Suprapubic skin (tissue), 4 donors: Measurements from ENCODE around the gene TMEM82. TPM values are rescaled to one million over a fixed set of nuclear protein-coding genes. Genes with fewer than 3 reads are reported as not detected.

Experiments used
- DNase-seq, 2 donors: peaks; one replicate each; pipeline ENCODE4 v3.0.0-alpha.2; 2019; ENCODE audit warnings: low spot score in 2 of 2
- H3K27ac ChIP-seq: fragments of 200-600 bp; sonication (generic); one replicate; pipeline ENCODE4 v1.5.1; 2019
- H3K27me3 ChIP-seq: fragments of 200-600 bp; sonication (generic); one replicate; pipeline ENCODE4 v1.5.1; 2019
- H3K36me3 ChIP-seq: fragments of 200-600 bp; sonication (generic); one replicate; pipeline ENCODE4 v1.5.1; 2019
- H3K4me1 ChIP-seq: fragments of 200-600 bp; sonication (generic); one replicate; pipeline ENCODE4 v1.5.1; 2019
- H3K4me3 ChIP-seq: fragments of 200-600 bp; sonication (generic); one replicate; pipeline ENCODE4 v1.5.1; 2019; ENCODE audit warnings: mild to moderate bottlenecking
- H3K9me3 ChIP-seq: fragments of 200-600 bp; sonication (generic); one replicate; pipeline ENCODE4 v1.5.1; 2019
- EP300 ChIP-seq: sonication (generic); formaldehyde crosslinking; IDR thresholded peaks from one replicate; pipeline ENCODE4 v1.6.1; 2017; ENCODE audit warnings: antibody characterized with exemption
- POLR2A ChIP-seq, 2 donors: fragments of 450-650 bp; IDR thresholded peaks; one replicate each; pipeline ENCODE4 v1.6.1; 2017; ENCODE audit warnings: antibody characterized with exemption in 2 of 2, mild to moderate bottlenecking in 2 of 2, moderate library complexity in 2 of 2
- POLR2AphosphoS5 ChIP-seq, 3 donors: sonication (generic); formaldehyde crosslinking; IDR thresholded peaks; one replicate each; pipeline ENCODE4 v1.6.1; 2017; ENCODE audit warnings: antibody characterized with exemption in 3 of 3
- WGBS: methylation state at CpG from one replicate; pipeline ENCODE4 v1.1.5; 2018; 5-methylcytosine and 5-hydroxymethylcytosine counted together
- total RNA-seq, 4 donors: library from RNA; depleted of rRNA; stranded (reverse); fragments of >200 nt; gene quantifications; one replicate each; pipeline ENCODE4 v1.1.0, GENCODE V29; 2016
- TF ChIP-seq, protein P1 (sequence below), 2 donors: fragments of 200-600 bp in 1 of 2; fragments of 450-650 bp in 1 of 2; sonication (generic) in 1 of 2; IDR thresholded peaks; one replicate each; pipeline ENCODE4 v1.5.1; 2016 to 2019; ENCODE audit warnings: antibody characterized with exemption in 2 of 2, mild to moderate bottlenecking in 1 of 2, moderate library complexity in 1 of 2

The TMEM82 gene
- total RNA-seq, 4 donors from 2014 or later = not detected

DNA sequence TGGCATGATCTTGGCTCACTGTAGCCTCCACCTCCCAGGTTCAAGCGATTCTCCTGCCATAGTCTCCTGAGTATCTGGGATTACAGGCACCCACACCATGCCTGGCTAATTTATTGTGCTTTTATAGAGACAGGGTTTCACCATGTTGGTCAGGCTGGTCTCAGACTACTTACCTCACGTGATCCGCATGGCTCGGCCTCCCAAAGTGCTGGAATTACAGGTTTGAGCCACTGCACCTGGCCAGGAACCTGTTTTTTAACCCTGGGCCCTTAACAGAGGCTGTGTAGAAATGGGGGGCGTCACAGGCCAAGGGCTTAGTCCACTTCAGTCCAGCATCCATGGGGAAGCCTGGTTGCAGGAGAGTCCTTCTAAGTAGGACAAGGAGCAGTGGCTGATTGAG, 25.6 kb downstream of the TMEM82 start:
- H3K4me1 ChIP-seq = peaks cover 29% of the 10 kb centered on the region
- H3K36me3 ChIP-seq = peaks cover 52% of the 10 kb centered on the region
- H3K4me3 ChIP-seq = no peak overlapping the region
- H3K27me3 ChIP-seq = no peaks in the 10 kb centered on the region
- WGBS = 90% methylated on average over 5 of the region's 5 CpGs
- no peak for DNase-seq
- TF ChIP-seq POLR2A (IDR thresholded peaks at IDR 0.05) (no peak), POLR2AphosphoS5 (IDR thresholded peaks at IDR 0.05) (no peak), EP300 (no peak)
- TF ChIP-seq, protein P1, sequence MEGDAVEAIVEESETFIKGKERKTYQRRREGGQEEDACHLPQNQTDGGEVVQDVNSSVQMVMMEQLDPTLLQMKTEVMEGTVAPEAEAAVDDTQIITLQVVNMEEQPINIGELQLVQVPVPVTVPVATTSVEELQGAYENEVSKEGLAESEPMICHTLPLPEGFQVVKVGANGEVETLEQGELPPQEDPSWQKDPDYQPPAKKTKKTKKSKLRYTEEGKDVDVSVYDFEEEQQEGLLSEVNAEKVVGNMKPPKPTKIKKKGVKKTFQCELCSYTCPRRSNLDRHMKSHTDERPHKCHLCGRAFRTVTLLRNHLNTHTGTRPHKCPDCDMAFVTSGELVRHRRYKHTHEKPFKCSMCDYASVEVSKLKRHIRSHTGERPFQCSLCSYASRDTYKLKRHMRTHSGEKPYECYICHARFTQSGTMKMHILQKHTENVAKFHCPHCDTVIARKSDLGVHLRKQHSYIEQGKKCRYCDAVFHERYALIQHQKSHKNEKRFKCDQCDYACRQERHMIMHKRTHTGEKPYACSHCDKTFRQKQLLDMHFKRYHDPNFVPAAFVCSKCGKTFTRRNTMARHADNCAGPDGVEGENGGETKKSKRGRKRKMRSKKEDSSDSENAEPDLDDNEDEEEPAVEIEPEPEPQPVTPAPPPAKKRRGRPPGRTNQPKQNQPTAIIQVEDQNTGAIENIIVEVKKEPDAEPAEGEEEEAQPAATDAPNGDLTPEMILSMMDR (IDR thresholded peaks at IDR 0.05) = no peak
- H3K9me3 ChIP-seq = no peaks in the 10 kb centered on the region
- H3K27ac ChIP-seq = no peak overlapping the region

DNA sequence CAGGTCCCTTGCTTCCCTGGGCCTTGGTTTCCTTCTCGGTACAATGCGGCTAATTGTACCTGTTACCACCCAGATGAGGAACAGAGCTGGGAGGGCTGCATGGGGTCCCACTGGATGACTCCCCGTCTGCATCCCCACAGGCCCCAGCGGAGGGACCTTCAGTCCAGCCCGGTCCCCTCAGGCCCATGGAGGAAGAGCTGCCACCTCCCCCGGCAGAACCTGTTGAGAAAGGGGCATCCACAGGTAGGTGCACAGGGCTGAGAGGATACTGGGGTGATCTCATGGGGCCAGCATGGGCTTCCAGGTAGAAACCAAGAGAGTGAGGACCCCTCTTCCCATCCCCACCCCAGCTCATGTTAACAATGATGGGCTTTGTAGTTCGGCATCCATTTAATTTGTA, 26.1 kb downstream of the TMEM82 start:
- H3K36me3 ChIP-seq = peaks cover 52% of the 10 kb centered on the region
- no peak for TF ChIP-seq EP300
- no peak for TF ChIP-seq POLR2A (IDR thresholded peaks at IDR 0.05)
- TF ChIP-seq POLR2AphosphoS5 (IDR thresholded peaks at IDR 0.05) = no peak
- TF ChIP-seq, protein P1 (IDR thresholded peaks at IDR 0.05) = no peak
- DNase-seq = no peak
- H3K27me3 ChIP-seq = no peaks in the 10 kb centered on the region
- H3K4me3 ChIP-seq = no peak overlapping the region
- no peak overlapping the region for H3K27ac ChIP-seq
- H3K9me3 ChIP-seq = no peaks in the 10 kb centered on the region
- peaks cover 29% of the 10 kb centered on the region for H3K4me1 ChIP-seq
- 93% methylated on average over 3 of the region's 7 CpGs for WGBS

DNA sequence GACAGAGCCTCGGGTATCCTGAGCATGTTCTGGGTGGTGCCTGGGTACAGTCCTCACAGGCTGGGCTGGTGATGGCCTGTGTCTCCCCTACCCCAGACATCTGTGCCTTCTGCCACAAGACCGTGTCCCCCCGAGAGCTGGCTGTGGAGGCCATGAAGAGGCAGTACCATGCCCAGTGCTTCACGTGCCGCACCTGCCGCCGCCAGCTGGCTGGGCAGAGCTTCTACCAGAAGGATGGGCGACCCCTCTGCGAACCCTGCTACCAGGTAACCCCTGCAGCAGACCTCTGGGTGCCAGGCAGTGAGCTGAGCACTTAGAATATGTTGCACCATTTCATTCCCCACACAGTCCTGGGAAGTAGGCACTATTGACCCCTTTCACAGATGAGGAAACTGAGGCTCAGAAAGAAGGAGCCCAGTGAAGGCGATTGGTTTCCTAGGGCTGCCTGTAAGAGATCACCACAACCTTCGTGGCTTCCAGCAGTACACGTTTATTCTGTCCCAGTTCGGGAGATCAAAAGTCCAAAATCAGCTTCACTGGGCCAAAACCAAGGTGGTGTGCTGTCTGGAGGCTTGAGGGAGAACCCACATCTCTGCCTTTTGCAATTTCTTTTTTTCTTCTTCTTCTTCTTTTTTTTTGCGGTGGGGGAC, 28.1 kb downstream of the TMEM82 start:
- no peak for DNase-seq
- no peak overlapping the region for H3K4me3 ChIP-seq
- peaks cover 55% of the 10 kb centered on the region for H3K36me3 ChIP-seq
- TF ChIP-seq, protein P1 (IDR thresholded peaks at IDR 0.05) = no peak
- no peak for TF ChIP-seq POLR2AphosphoS5 (IDR thresholded peaks at IDR 0.05)
- TF ChIP-seq EP300 = no peak
- no peak for TF ChIP-seq POLR2A (IDR thresholded peaks at IDR 0.05)
- H3K9me3 ChIP-seq = no peaks in the 10 kb centered on the region
- no peaks in the 10 kb centered on the region for H3K27me3 ChIP-seq
- WGBS = 96% methylated on average over 12 of the region's 14 CpGs
- H3K4me1 ChIP-seq = peaks cover 12% of the 10 kb centered on the region
- no peak overlapping the region for H3K27ac ChIP-seq

DNA sequence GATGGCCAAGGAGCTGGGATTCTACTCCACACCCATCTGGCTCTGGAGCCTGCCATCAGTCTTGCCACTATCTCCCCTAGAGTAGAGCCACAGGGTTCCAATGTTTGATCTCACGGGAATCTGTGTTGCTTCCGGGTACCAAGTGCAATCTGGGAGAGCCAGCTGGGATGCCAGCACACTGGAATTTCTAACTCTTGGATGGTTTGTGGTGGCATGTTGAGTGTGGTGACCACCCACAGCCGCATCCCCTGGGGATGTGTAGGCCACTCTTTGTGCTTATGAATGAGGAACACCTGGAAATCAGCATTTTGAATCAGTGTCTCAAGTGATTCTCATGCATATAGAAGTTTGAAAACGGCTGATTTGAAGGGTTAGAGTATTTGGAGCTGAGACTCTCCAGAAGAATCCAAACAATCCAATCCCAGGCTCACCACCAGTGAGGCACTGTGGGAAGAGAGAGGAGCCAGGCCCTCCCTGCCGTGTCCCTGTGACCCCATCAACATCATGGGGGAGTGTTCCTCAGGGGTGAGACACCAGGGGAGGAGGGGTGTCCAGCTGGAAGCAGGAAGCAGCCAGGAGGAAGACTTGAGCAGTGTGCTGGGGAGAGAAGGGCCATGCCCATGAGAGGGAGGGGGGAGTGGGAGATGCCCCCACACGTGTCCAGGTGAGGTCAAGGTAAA, 29.7 kb downstream of the TMEM82 start:
- H3K9me3 ChIP-seq = no peaks in the 10 kb centered on the region
- H3K4me3 ChIP-seq = no peak overlapping the region
- no peak for DNase-seq
- TF ChIP-seq POLR2A (IDR thresholded peaks at IDR 0.05) (no peak), EP300 (no peak), POLR2AphosphoS5 (IDR thresholded peaks at IDR 0.05) (no peak)
- TF ChIP-seq, protein P1 (IDR thresholded peaks at IDR 0.05) = no peak
- WGBS = 78% methylated on average over 6 of the region's 6 CpGs
- no peaks in the 10 kb centered on the region for H3K27me3 ChIP-seq
- peaks cover 58% of the 10 kb centered on the region for H3K36me3 ChIP-seq
- no peaks in the 10 kb centered on the region for H3K4me1 ChIP-seq
- no peak overlapping the region for H3K27ac ChIP-seq

DNA sequence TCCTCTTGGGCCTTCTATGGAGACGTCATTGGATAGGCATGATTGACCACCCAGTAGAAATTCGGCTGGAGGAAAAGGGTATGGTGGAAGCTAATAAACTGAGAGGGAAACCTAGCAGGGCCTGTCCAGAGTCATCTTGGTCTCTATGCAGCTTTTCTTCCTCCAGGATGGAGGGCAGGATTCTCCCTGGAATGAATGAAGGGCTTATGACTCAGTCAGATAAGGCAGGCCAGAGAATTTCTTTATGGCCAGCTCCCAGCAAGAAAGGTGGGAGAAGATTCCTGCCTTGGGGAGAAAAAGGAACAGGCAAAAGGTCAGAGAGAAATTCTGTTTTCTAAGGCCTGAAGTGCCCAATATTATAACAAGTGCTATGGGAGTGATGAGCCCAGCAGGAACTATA, 33.4 kb downstream of the TMEM82 start:
- H3K4me1 ChIP-seq = no peaks in the 10 kb centered on the region
- TF ChIP-seq POLR2AphosphoS5 (IDR thresholded peaks at IDR 0.05) (no peak), POLR2A (IDR thresholded peaks at IDR 0.05) (no peak), EP300 (no peak)
- TF ChIP-seq, protein P1 (IDR thresholded peaks at IDR 0.05) = no peak
- H3K4me3 ChIP-seq = no peak overlapping the region
- WGBS = 84% methylated on average over 2 of the region's 2 CpGs
- no peak for DNase-seq
- no peak overlapping the region for H3K27ac ChIP-seq
- no peaks in the 10 kb centered on the region for H3K9me3 ChIP-seq
- H3K27me3 ChIP-seq = no peaks in the 10 kb centered on the region
- H3K36me3 ChIP-seq = peaks cover 54% of the 10 kb centered on the region
